ENCODE measurements around the gene NEK8. TPM values are rescaled to one million over a fixed set of nuclear protein-coding genes. Genes with fewer than 3 reads are reported as not detected.

The NEK8 gene
- total and polyA plus RNA-seq, 9 of the 15 experiments (the other 6 are each of a cell fraction or from before 2014, with no cell fraction given): 0.98 to 16.6 (median 4.6) TPM

- TF ChIP-seq HINFP (tag; conservative IDR thresholded peaks at IDR 0.05; ENCODE audit: low read depth): peak; percentile 71; the same call in 1 of the 2 replicates
- TF ChIP-seq LEF1 (IDR thresholded peaks at IDR 0.05): peak; percentile 16; the same call in 1 of the 2 replicates
- TF ChIP-seq ZNF77 (CRISPR knock-in tag; IDR thresholded peaks at IDR 0.05): no peak
- TF ChIP-seq, protein P1, sequence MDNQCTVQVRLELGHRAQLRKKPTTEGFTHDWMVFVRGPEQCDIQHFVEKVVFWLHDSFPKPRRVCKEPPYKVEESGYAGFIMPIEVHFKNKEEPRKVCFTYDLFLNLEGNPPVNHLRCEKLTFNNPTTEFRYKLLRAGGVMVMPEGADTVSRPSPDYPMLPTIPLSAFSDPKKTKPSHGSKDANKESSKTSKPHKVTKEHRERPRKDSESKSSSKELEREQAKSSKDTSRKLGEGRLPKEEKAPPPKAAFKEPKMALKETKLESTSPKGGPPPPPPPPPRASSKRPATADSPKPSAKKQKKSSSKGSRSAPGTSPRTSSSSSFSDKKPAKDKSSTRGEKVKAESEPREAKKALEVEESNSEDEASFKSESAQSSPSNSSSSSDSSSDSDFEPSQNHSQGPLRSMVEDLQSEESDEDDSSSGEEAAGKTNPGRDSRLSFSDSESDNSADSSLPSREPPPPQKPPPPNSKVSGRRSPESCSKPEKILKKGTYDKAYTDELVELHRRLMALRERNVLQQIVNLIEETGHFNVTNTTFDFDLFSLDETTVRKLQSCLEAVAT (IDR thresholded peaks at IDR 0.05): no peak; a peak in 2 of 4 replicates
- peak; percentile 73; the same call in 1 of the 2 replicates for TF ChIP-seq E2F4 (CRISPR knock-in tag; IDR thresholded peaks at IDR 0.05; ENCODE audit: low read depth)
- TF ChIP-seq KLF1 (tag; IDR thresholded peaks at IDR 0.05): peak; percentile 68
- TF ChIP-seq ZNF12 (CRISPR knock-in tag; IDR thresholded peaks at IDR 0.05): peak; percentile 83; the same call in 1 of the 2 replicates
- no peak for TF ChIP-seq STAG1 (CRISPR knock-in tag; IDR thresholded peaks at IDR 0.05; ENCODE audit: borderline replicate concordance)
- no peak for TF ChIP-seq NR2C1 (IDR thresholded peaks at IDR 0.05)
- TF ChIP-seq NR2C1 (tag; IDR thresholded peaks at IDR 0.05): 0 out of 2 replicates have a peak, but pooled peaks have one; percentile 21
- TF ChIP-seq BHLHE40 (IDR thresholded peaks at IDR 0.05; ENCODE audit: low read length): peak; percentile 95
- peak; percentile 86; the same call in 1 of the 2 replicates for TF ChIP-seq RHOXF2B (CRISPR knock-in tag; conservative IDR thresholded peaks at IDR 0.05)
- TF ChIP-seq CBX2 (IDR thresholded peaks at IDR 0.05; ENCODE audit: insufficient read depth, low read length, poor library complexity, severe bottlenecking): no peak
- no peak; the same call in 1 of the 2 replicates for TF ChIP-seq MYNN (IDR thresholded peaks at IDR 0.05)
- no peak for TF ChIP-seq MYNN (CRISPR knock-in tag; IDR thresholded peaks at IDR 0.05)
- peak; percentile 83 to 86 for TF ChIP-seq NRF1 (conservative IDR thresholded peaks at IDR 0.05 in 1 of 2, IDR thresholded peaks at IDR 0.05 in 1 of 2)
- TF ChIP-seq POLR2B (IDR thresholded peaks at IDR 0.05; ENCODE audit: low read depth, partially characterized antibody): peak; percentile 11
- TF ChIP-seq ETV5 (CRISPR knock-in tag; IDR thresholded peaks at IDR 0.05; ENCODE audit: low read depth): peak; percentile 54; the same call in 1 of the 2 replicates
- TF ChIP-seq ATF6 (CRISPR knock-in tag; IDR thresholded peaks at IDR 0.05): 0 out of 2 replicates have a peak, but pooled peaks have one; percentile 30
- peak in 1 of 2 experiments; percentile 81; a peak in 1 of 4 replicates for TF ChIP-seq MLX (CRISPR knock-in tag; conservative IDR thresholded peaks at IDR 0.05)
- peak; percentile 21; the same call in 1 of the 2 replicates for TF ChIP-seq TARDBP (IDR thresholded peaks at IDR 0.05)
- no peak for TF ChIP-seq CHD2 (IDR thresholded peaks at IDR 0.05; ENCODE audit: low read depth, low read length)
- TF ChIP-seq ZNF75A (CRISPR knock-in tag; IDR thresholded peaks at IDR 0.05): no peak
Observed at GRCh38 chr17:28725660-28726225, 2.8 kb upstream of the NEK8 start (continued).

Measured in K562 (cell line).